T-helper 22 cell (primary cell): Measurements from ENCODE around the gene HDAC9.
"Not testable (repeated sequence)": the region's sequence is repeated elsewhere in the genome, so short reads cannot be mapped to it uniquely, and the experiment has no call there.

ENCODE experiments used
- DNase-seq: peaks from one replicate; pipeline ENCODE4 v3.0.0-alpha.2; 2020; ENCODE audit warnings: low read depth

The HDAC9 gene

GRCh38 chr7:18975276-18975675 is 479.7 kb downstream of the HDAC9 start:
- no peak for DNase-seq

- no peak for DNase-seq
Measured at GRCh38 chr7:18975689-18976280, 480.2 kb downstream of the HDAC9 start.

GRCh38 chr7:18976715-18977471 is 481.3 kb downstream of the HDAC9 start:
- no peak for DNase-seq

GRCh38 chr7:18978108-18978495 is 482.6 kb downstream of the HDAC9 start:
- no peak for DNase-seq

GRCh38 chr7:18990700-18991099 is 495.2 kb downstream of the HDAC9 start:
- DNase-seq: not testable (repeated sequence)

GRCh38 chr7:18993933-18994668 is 498.6 kb downstream of the HDAC9 start:
- no peak for DNase-seq

- DNase-seq: no peak
Measured at GRCh38 chr7:18995270-18995671, 499.7 kb downstream of the HDAC9 start.

- DNase-seq: no peak
Measured at GRCh38 chr7:18995811-18996426, 500.4 kb downstream of the HDAC9 start.

GRCh38 chr7:18996583-18996982 is 501.0 kb downstream of the HDAC9 start:
- DNase-seq: no peak

- no peak for DNase-seq
Measured at GRCh38 chr7:18997477-18998150, 502.1 kb downstream of the HDAC9 start.

- no peak for DNase-seq
Measured at GRCh38 chr7:19000410-19000809, 504.9 kb downstream of the HDAC9 start.

- DNase-seq: no peak
Measured at GRCh38 chr7:19001854-19002253, 506.3 kb downstream of the HDAC9 start.

- no peak for DNase-seq
Measured at GRCh38 chr7:19009241-19009935, 513.8 kb downstream of the HDAC9 start.

- DNase-seq: no peak
Measured at GRCh38 chr7:19009936-19010280, 514.4 kb downstream of the HDAC9 start.

GRCh38 chr7:19011212-19011611 is 515.7 kb downstream of the HDAC9 start:
- no peak for DNase-seq

- no peak for DNase-seq
Measured at GRCh38 chr7:19015098-19015497, 519.5 kb downstream of the HDAC9 start.

- no peak for DNase-seq
Measured at GRCh38 chr7:19016140-19016539, 520.6 kb downstream of the HDAC9 start.

- DNase-seq: no peak
Measured at GRCh38 chr7:19017374-19017773, 521.8 kb downstream of the HDAC9 start.

GRCh38 chr7:19020062-19020461 is 524.5 kb downstream of the HDAC9 start:
- no peak for DNase-seq

GRCh38 chr7:19020711-19021110 is 525.2 kb downstream of the HDAC9 start:
- no peak for DNase-seq

GRCh38 chr7:19023477-19023876 is 527.9 kb downstream of the HDAC9 start:
- no peak for DNase-seq

- DNase-seq: no peak
Measured at GRCh38 chr7:19024261-19024660, 528.7 kb downstream of the HDAC9 start.
